ENCODE data around the gene NEB.

NEB gene

DNA sequence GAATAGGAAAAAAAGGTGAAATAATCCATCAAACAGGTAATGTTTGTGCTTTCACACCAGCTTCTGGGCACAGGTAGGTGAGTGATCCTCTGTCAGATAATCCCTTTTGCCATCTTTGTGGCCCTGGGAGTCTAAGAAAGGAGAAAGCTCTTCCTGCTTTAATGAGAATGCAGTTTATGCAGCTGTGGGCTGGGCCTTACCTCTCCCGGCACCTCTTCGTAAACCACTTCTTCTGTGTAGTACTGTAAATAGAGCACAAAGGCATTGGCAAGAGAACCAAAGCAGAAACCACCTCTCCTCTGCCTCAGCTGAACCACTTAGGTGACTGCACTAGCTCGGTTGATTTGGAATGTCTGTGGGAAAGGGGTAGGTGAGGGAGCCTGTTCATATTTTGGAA lies 4.9 kb downstream of the NEB start:
- Histone ChIP-seq H3K27ac (ENCODE audit: insufficient read depth in 1 of 2, low read depth in 1 of 2, low read length in 2 of 2, poor library complexity in 1 of 2, severe bottlenecking in 2 of 2) (no peak overlapping the region), H3K4me3 (ENCODE audit: control insufficient read depth in 1 of 7, extremely low read depth in 1 of 7, insufficient read depth in 4 of 7, low read depth in 2 of 7, low read length in 6 of 7) (no peak overlapping the region), H3K27me3 (replicated peaks in 2 of 5; ENCODE audit: control insufficient read depth in 4 of 5, insufficient read depth in 5 of 5, low read length in 4 of 5) (no peaks in the 10 kb centered on the region), H3K36me3 (ENCODE audit: control insufficient read depth in 4 of 4, insufficient read depth in 4 of 4, low read length in 3 of 4) (no peaks in the 10 kb centered on the region), H3K9me3 (ENCODE audit: control extremely low read depth in 1 of 5, control insufficient read depth in 4 of 5, insufficient read depth in 2 of 5, low read depth in 1 of 5, low read length in 4 of 5) (peaks cover 0 to 1% (median 0%) of the 10 kb centered on the region in 5 experiments), H3K4me1 (ENCODE audit: control extremely low read depth in 1 of 4, control insufficient read depth in 4 of 4, insufficient read depth in 4 of 4, low read length in 3 of 4) (peaks cover 0 to 8% (median 2%) of the 10 kb centered on the region in 4 experiments)
- ChIA-PET CTCF (no interaction called here), POLR2A (no interaction called here)
- DNase-seq, result no peak
- WGBS (ENCODE audit: insufficient coverage), result 88% methylated on average over 3 of the region's 3 CpGs

GRCh38 chr2:151728804-151729414 lies 5.4 kb downstream of the NEB start:
- no peak overlapping the region for H3K4me3 ChIP-seq (ENCODE audit: control insufficient read depth in 1 of 7, extremely low read depth in 1 of 7, insufficient read depth in 4 of 7, low read depth in 2 of 7, low read length in 6 of 7)
- H3K27ac ChIP-seq (ENCODE audit: insufficient read depth in 1 of 2, low read depth in 1 of 2, low read length in 2 of 2, poor library complexity in 1 of 2, severe bottlenecking in 2 of 2), result no peak overlapping the region
- no peak for DNase-seq
- H3K4me1 ChIP-seq (ENCODE audit: control extremely low read depth in 1 of 4, control insufficient read depth in 4 of 4, insufficient read depth in 4 of 4, low read length in 3 of 4), result peaks cover 0 to 8% (median 2%) of the 10 kb centered on the region in 4 experiments
- no peaks in the 10 kb centered on the region for H3K36me3 ChIP-seq (ENCODE audit: control insufficient read depth in 4 of 4, insufficient read depth in 4 of 4, low read length in 3 of 4)
- 95% methylated on average over 2 of the region's 3 CpGs for WGBS (ENCODE audit: insufficient coverage)
- H3K9me3 ChIP-seq (ENCODE audit: control extremely low read depth in 1 of 5, control insufficient read depth in 4 of 5, insufficient read depth in 2 of 5, low read depth in 1 of 5, low read length in 4 of 5), result peaks cover 0 to 1% (median 0%) of the 10 kb centered on the region in 5 experiments
- ChIA-PET CTCF (no interaction called here), POLR2A (no interaction called here)
- no peaks in the 10 kb centered on the region for H3K27me3 ChIP-seq (replicated peaks in 2 of 5; ENCODE audit: control insufficient read depth in 4 of 5, insufficient read depth in 5 of 5, low read length in 4 of 5)

- H3K4me1 ChIP-seq (ENCODE audit: control extremely low read depth in 1 of 4, control insufficient read depth in 4 of 4, insufficient read depth in 4 of 4, low read length in 3 of 4), result peaks cover 0 to 8% (median 2%) of the 10 kb centered on the region in 4 experiments
- no peak overlapping the region for H3K27ac ChIP-seq (ENCODE audit: insufficient read depth in 1 of 2, low read depth in 1 of 2, low read length in 2 of 2, poor library complexity in 1 of 2, severe bottlenecking in 2 of 2)
- POLR2A ChIA-PET, result no interaction called here
- 95% methylated on average over 4 of the region's 10 CpGs for WGBS (ENCODE audit: insufficient coverage)
- no peaks in the 10 kb centered on the region for H3K36me3 ChIP-seq (ENCODE audit: control insufficient read depth in 4 of 4, insufficient read depth in 4 of 4, low read length in 3 of 4)
- DNase-seq, result no peak
- peaks cover 0 to 1% (median 0%) of the 10 kb centered on the region in 5 experiments for H3K9me3 ChIP-seq (ENCODE audit: control extremely low read depth in 1 of 5, control insufficient read depth in 4 of 5, insufficient read depth in 2 of 5, low read depth in 1 of 5, low read length in 4 of 5)
- H3K4me3 ChIP-seq (ENCODE audit: control insufficient read depth in 1 of 7, extremely low read depth in 1 of 7, insufficient read depth in 4 of 7, low read depth in 2 of 7, low read length in 6 of 7), result no peak overlapping the region
- no peaks in the 10 kb centered on the region for H3K27me3 ChIP-seq (replicated peaks in 2 of 5; ENCODE audit: control insufficient read depth in 4 of 5, insufficient read depth in 5 of 5, low read length in 4 of 5)
- CTCF ChIA-PET, result no interaction called here
These were observed 6.4 kb downstream of the NEB start for GRCh38 chr2:151727593-151728552.

- WGBS (ENCODE audit: insufficient coverage), result 94% methylated on average over 4 of the region's 5 CpGs
These were observed 13.1 kb downstream of the NEB start for GRCh38 chr2:151721161-151721560.

DNA sequence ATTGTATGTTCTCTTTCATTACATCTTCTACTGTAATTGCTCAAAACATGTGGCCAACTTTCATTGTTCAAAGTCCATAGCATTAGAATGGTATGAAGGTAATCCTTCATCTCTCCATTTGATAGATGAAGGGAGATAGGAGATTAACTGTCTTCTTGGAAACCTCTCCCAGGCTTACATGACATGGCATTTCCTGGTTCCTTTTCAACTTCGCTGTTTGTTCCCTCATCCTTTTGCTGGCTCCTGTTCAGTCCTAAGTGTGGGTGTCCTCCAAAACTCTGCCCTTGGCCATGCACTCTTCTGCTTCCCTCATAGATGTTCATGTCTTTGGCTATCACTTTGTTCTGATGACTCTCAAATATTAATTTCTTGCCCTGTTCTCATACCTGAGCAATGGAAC lies 13.8 kb downstream of the NEB start:
- ChIA-PET CTCF (no interaction called here), POLR2A (no interaction called here)
- Histone ChIP-seq H3K4me3 (ENCODE audit: control insufficient read depth in 1 of 7, extremely low read depth in 1 of 7, insufficient read depth in 4 of 7, low read depth in 2 of 7, low read length in 6 of 7) (no peak overlapping the region), H3K36me3 (ENCODE audit: control insufficient read depth in 4 of 4, insufficient read depth in 4 of 4, low read length in 3 of 4) (no peaks in the 10 kb centered on the region), H3K27me3 (replicated peaks in 2 of 5; ENCODE audit: control insufficient read depth in 4 of 5, insufficient read depth in 5 of 5, low read length in 4 of 5) (no peaks in the 10 kb centered on the region), H3K4me1 (ENCODE audit: control extremely low read depth in 1 of 4, control insufficient read depth in 4 of 4, insufficient read depth in 4 of 4, low read length in 3 of 4) (no peaks in the 10 kb centered on the region), H3K9me3 (ENCODE audit: control extremely low read depth in 1 of 5, control insufficient read depth in 4 of 5, insufficient read depth in 2 of 5, low read depth in 1 of 5, low read length in 4 of 5) (no peaks in the 10 kb centered on the region), H3K27ac (ENCODE audit: insufficient read depth in 1 of 2, low read depth in 1 of 2, low read length in 2 of 2, poor library complexity in 1 of 2, severe bottlenecking in 2 of 2) (no peak overlapping the region)
- 69% methylated on average over 1 of the region's 1 CpG for WGBS (ENCODE audit: insufficient coverage)
- DNase-seq, result no peak

More at GRCh38 chr2:151721161-151721560, 13.1 kb downstream of the NEB start:
- Histone ChIP-seq H3K4me1 (ENCODE audit: control extremely low read depth in 1 of 4, control insufficient read depth in 4 of 4, insufficient read depth in 4 of 4, low read length in 3 of 4) (no peaks in the 10 kb centered on the region), H3K9me3 (ENCODE audit: control extremely low read depth in 1 of 5, control insufficient read depth in 4 of 5, insufficient read depth in 2 of 5, low read depth in 1 of 5, low read length in 4 of 5) (no peaks in the 10 kb centered on the region), H3K27me3 (replicated peaks in 2 of 5; ENCODE audit: control insufficient read depth in 4 of 5, insufficient read depth in 5 of 5, low read length in 4 of 5) (no peaks in the 10 kb centered on the region), H3K27ac (ENCODE audit: insufficient read depth in 1 of 2, low read depth in 1 of 2, low read length in 2 of 2, poor library complexity in 1 of 2, severe bottlenecking in 2 of 2) (no peak overlapping the region), H3K4me3 (ENCODE audit: control insufficient read depth in 1 of 7, extremely low read depth in 1 of 7, insufficient read depth in 4 of 7, low read depth in 2 of 7, low read length in 6 of 7) (no peak overlapping the region), H3K36me3 (ENCODE audit: control insufficient read depth in 4 of 4, insufficient read depth in 4 of 4, low read length in 3 of 4) (no peaks in the 10 kb centered on the region)
- ChIA-PET CTCF (no interaction called here), POLR2A (no interaction called here)
- no peak for DNase-seq

DNA sequence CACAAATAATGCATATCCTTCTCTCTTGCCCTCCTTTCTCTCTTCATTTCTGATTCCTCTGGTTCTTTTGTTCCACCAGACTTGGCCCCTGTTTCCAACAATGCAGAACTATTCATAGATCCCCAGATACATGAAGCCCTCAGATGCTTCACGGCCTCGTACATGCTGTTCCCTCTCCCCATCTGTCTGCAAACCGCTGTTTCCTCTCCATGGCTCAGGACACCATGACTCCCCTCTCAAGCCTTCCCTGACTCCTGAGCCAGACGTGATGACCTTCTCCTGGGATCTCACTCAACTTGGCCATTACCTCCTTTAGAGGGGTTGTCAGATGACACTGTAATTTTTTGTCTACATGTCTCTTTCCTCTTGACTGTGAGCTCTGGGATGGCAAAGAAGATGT lies 15.5 kb downstream of the NEB start:
- POLR2A ChIA-PET, result no interaction called here
- no peak for DNase-seq
- no peaks in the 10 kb centered on the region for H3K9me3 ChIP-seq (ENCODE audit: control extremely low read depth in 1 of 5, control insufficient read depth in 4 of 5, insufficient read depth in 2 of 5, low read depth in 1 of 5, low read length in 4 of 5)
- CTCF ChIA-PET, result interaction anchor here (0.8 kb wide), 1 partner anchor 14 kb away, joined by 4 read pairs; no protein-coding TSS in a partner anchor
- H3K27me3 ChIP-seq (replicated peaks in 2 of 5; ENCODE audit: control insufficient read depth in 4 of 5, insufficient read depth in 5 of 5, low read length in 4 of 5), result no peaks in the 10 kb centered on the region
- WGBS (ENCODE audit: insufficient coverage), result 100% methylated on average over 4 of the region's 4 CpGs
- H3K4me1 ChIP-seq (ENCODE audit: control extremely low read depth in 1 of 4, control insufficient read depth in 4 of 4, insufficient read depth in 4 of 4, low read length in 3 of 4), result no peaks in the 10 kb centered on the region
- H3K4me3 ChIP-seq (ENCODE audit: control insufficient read depth in 1 of 7, extremely low read depth in 1 of 7, insufficient read depth in 4 of 7, low read depth in 2 of 7, low read length in 6 of 7), result no peak overlapping the region
- no peaks in the 10 kb centered on the region for H3K36me3 ChIP-seq (ENCODE audit: control insufficient read depth in 4 of 4, insufficient read depth in 4 of 4, low read length in 3 of 4)
- H3K27ac ChIP-seq (ENCODE audit: insufficient read depth in 1 of 2, low read depth in 1 of 2, low read length in 2 of 2, poor library complexity in 1 of 2, severe bottlenecking in 2 of 2), result no peak overlapping the region

DNA sequence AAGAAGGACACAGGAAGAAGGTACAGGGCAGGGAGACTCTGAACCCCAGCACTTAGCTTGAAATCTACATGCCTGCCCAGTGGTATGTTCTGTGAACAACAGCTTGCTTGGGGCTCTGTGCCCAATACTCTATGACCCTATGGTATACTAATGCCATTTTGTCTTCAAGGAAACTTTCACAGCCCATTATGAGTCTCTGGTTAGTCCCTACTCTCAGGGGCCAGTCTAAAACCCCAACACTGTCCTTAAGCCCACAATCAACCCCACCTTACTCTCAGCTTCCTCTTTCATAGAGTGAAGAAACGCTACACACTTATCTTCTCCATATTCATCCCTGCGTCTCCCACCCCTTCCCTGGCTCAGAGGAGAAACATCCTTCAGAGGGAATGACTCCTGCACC lies 16.0 kb downstream of the NEB start:
- Histone ChIP-seq H3K4me1 (ENCODE audit: control extremely low read depth in 1 of 4, control insufficient read depth in 4 of 4, insufficient read depth in 4 of 4, low read length in 3 of 4) (no peaks in the 10 kb centered on the region), H3K27me3 (replicated peaks in 2 of 5; ENCODE audit: control insufficient read depth in 4 of 5, insufficient read depth in 5 of 5, low read length in 4 of 5) (no peaks in the 10 kb centered on the region), H3K4me3 (ENCODE audit: control insufficient read depth in 1 of 7, extremely low read depth in 1 of 7, insufficient read depth in 4 of 7, low read depth in 2 of 7, low read length in 6 of 7) (no peak overlapping the region), H3K9me3 (ENCODE audit: control extremely low read depth in 1 of 5, control insufficient read depth in 4 of 5, insufficient read depth in 2 of 5, low read depth in 1 of 5, low read length in 4 of 5) (no peaks in the 10 kb centered on the region), H3K36me3 (ENCODE audit: control insufficient read depth in 4 of 4, insufficient read depth in 4 of 4, low read length in 3 of 4) (no peaks in the 10 kb centered on the region), H3K27ac (ENCODE audit: insufficient read depth in 1 of 2, low read depth in 1 of 2, low read length in 2 of 2, poor library complexity in 1 of 2, severe bottlenecking in 2 of 2) (no peak overlapping the region)
- WGBS (ENCODE audit: insufficient coverage), result 100% methylated on average over 2 of the region's 2 CpGs
- POLR2A ChIA-PET, result no interaction called here
- CTCF ChIA-PET, result interaction anchor here (0.8 kb wide), 1 partner anchor 14 kb away, joined by 4 read pairs; no protein-coding TSS in a partner anchor
- DNase-seq, result no peak
